Stimulated activated naive CD8-positive, alpha-beta T cell treated with anti-CD3 and anti-CD28 coated beads, Interleukin-15, Interleukin-2, amounts not matched to agents 100 U/mL and 50 U/mL, for 24 hours (primary cell): ENCODE results near the gene CTTN.

Experiments used
- ATAC-seq: fragments of 150-1000 bp; cut with Tn5 transposase; one replicate; pipeline ENCODE4 v1.10.0; 2021
- DNase-seq: peaks from one replicate; pipeline ENCODE4 v3.0.0; 2021

CTTN gene

GRCh38 chr11:70455354-70455753 is 57.0 kb downstream of the CTTN start:
- ATAC-seq, result no peak
- DNase-seq, result no peak

GRCh38 chr11:70456921-70457532 is 58.7 kb downstream of the CTTN start:
- no peak for DNase-seq

DNA sequence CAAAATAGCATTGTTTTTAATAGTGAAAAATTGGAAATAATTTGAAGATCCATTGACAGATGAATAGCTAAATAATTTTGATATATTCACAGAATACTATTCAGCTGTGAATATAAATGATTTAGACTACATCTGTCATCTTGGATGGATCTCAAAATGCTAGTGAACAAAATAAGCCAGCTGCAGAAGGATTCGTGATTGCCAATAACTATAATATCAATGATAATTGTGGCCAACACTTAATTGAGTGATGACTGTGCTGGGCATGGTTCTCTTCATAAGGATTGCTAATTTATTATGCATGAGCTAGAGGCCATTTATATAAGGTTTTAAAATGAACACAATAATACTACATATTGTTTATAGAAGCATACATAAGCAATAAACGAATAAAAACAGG is 60.4 kb downstream of the CTTN start:
- no peak for ATAC-seq

More at GRCh38 chr11:70456921-70457532, 58.7 kb downstream of the CTTN start:
- ATAC-seq, result no peak

DNA sequence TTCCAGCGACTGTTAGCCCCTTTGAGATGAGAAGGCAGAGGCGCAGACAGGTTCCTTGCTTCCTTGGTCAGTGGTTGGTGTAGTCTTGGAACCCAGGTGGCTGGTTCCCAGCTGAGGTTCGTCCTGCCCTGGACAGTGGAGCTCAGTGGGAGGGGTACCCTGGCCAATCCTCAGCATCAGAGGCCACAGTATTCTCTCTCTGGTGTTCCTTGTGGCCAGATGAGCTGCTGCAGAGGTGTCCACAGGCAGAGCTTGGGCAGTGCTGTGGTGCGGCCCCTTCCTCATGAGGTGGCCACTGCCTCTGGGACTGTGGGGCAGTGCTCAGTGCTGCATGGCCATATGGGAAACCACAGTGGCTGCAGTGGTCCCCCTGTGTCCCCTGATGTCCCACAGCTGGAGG is 61.8 kb downstream of the CTTN start:
- ATAC-seq (no peak), DNase-seq (no peak)

More for the DNA sequence above, 60.4 kb downstream of the CTTN start:
- no peak for DNase-seq

DNA sequence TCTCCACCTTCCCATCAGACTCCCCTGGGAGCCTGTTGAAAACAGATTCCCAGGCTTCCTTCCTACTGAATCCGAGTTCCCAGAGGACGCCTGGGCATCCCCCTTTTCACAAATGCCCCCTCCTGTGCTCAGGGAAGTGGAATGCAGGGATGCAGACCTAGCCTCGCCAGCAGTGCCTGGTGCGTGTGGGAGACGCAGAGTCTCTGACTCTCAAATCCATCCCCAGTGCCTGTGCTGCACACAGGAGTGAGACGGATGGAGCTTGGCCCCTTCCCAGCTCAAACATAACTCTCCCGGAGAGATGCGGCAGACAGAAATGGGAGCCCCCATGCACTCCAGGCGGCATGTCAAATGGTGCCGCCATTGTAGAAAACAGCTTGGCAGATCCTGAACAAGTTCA is 62.6 kb downstream of the CTTN start:
- ATAC-seq (no peak), DNase-seq (no peak)

- DNase-seq (no peak), ATAC-seq (no peak)
Measured at GRCh38 chr11:70462818-70463477, 64.6 kb downstream of the CTTN start.

- no peak for ATAC-seq
- no peak for DNase-seq
Measured at GRCh38 chr11:70463478-70464255, 65.3 kb downstream of the CTTN start.

DNA sequence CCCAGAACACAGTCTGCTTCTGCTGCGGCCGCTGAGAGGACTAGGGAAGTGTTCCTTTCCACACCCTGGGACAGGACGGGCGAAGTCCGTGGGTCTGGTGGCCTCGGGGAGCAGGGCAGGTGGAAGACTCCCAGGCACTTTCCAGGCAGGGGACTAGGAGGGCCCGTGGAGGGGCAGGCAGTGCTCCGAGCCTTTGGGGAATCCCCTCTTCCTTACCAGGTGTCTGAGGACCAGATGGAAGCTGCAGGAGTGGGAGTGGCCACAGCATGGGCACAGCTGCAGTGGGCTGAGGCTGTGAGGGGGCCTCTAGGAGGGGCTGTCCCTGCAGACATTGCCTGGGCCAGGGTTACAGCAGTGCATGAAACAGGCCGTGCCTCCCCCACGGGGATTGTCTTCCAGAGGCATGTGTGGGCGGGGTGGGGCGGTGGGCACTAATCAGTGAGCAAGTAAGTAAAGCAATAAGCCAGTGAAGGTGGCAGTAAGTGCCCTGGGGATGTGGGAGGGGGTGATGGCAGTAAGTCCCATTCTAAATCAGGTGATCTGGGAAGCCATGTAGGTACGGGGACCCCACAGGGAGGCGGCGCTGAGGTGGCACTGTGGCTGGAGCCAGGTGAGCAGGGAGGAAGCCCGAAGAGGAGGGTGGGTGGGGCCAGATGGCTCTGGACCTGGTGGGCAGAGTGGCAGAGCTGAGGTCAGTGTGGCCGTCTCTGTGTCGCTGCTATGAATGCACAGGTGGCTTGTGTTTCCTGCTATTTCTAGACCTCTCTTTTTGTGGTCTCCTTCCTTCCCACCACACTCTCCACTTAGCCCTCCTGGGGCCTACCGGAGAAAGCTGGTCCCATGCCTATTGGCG is 66.4 kb downstream of the CTTN start:
- no peak for ATAC-seq

DNA sequence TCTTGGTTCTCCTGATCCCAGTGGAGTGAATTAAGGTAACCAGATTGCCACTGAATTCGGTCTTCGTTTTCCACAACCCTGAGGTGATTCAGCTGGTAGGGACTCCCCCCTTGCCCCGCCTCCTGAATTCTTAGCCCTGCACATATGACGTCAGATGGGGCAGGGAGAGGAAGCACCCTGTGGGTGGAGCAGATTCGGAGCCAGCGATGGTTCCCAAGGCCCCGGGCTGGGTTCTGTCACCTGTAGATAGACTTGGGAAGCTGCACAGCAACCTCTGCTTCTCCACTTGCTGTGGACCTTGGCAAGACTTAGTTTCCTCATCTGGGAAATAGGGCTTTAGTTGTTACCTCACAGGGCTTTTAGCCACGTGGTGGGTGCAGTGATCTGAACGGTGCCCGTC is 67.8 kb downstream of the CTTN start:
- DNase-seq (peak; percentile 13), ATAC-seq (peak; percentile 26)

More for the DNA sequence above, 66.4 kb downstream of the CTTN start:
- DNase-seq, result no peak

DNA sequence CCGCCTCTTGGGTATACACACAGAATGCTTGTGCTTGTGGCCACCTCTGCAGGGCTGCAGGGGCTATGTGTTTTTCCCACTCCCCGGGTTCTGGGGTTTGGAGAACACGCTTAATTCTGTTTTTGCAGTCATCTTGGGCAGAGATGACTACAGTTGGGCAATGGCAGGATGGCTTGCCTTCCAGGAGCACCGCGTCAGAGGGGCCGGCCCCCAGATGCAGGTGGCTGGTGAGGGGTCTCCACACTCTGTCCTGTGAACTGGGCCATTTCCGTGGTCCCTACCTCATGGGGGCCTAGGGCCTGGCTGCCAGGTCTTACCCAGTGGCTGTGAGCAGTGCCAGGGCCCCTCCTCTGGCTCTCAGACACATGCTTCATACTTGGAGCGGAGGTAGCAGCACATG is 68.3 kb downstream of the CTTN start:
- DNase-seq (no peak), ATAC-seq (no peak)

GRCh38 chr11:70467201-70468085 is 69.1 kb downstream of the CTTN start:
- ATAC-seq (no peak), DNase-seq (peak; percentile 77)

- DNase-seq (no peak), ATAC-seq (no peak)
Measured at GRCh38 chr11:70468256-70469195, 70.2 kb downstream of the CTTN start.

DNA sequence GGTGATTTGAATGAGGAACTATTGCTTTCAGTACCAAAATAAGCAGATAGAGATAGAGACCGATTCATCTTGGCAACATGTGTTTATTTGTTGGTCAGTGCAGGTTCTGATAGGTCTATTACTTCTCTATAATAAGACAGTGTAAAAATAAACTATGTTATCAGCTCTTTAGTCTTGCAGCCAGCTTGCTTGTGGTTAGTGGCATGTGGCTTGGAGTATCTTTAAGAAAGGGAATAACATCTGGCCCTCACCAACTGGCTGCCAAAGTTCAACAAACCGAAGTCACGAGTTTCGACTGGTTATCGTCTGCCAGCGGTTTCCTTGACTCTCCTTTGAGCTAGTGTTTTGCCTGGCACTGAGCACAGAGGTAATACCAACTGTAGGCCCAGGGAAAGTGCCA is 71.8 kb downstream of the CTTN start:
- ATAC-seq, result no peak
- DNase-seq, result no peak

- ATAC-seq (no peak), DNase-seq (peak; percentile 19)
Measured at GRCh38 chr11:70471254-70471653, 72.9 kb downstream of the CTTN start.

GRCh38 chr11:70472240-70472639 is 73.9 kb downstream of the CTTN start:
- DNase-seq (no peak), ATAC-seq (no peak)

- no peak for DNase-seq
- no peak for ATAC-seq
Measured at GRCh38 chr11:70473186-70473872, 75.0 kb downstream of the CTTN start.

GRCh38 chr11:70473873-70474690 is 75.8 kb downstream of the CTTN start:
- ATAC-seq (no peak), DNase-seq (no peak)

- ATAC-seq (no peak), DNase-seq (no peak)
Measured at GRCh38 chr11:70474710-70475109, 76.4 kb downstream of the CTTN start.

DNA sequence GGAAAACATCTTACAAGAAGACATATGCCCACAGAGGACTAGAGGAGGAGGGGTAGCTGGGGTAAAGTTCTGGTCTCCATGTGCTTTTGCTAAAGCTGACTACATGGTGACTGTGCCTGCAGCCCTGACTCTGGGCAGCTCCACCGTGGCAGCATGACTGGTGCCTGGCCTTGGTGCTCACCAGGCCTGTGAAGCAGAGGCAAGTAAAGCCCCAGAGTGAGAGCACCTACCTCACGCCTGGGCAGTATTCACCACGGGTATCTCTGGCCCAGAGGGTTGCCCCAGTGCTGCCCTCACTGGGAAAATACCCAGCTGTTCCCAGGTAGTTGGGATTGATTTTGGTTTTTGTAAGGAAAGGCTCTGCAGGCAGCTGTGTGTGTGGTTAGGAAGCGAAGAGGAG is 78.3 kb downstream of the CTTN start:
- no peak for DNase-seq
- ATAC-seq, result no peak
